OCI-LY1 (cell line): ENCODE data around the gene DHRS1.

Experiments
- H2AFZ ChIP-seq: fragments of 200-600 bp; sonication (generic), shearing (Covaris generic); 2 replicates; pipeline ENCODE4 v1.6.0; 2014; ENCODE audit warnings: antibody characterized with exemption, mild to moderate bottlenecking, low read length
- H3F3A ChIP-seq: fragments of 200-600 bp; sonication (generic), shearing (Covaris generic); 2 replicates; pipeline ENCODE4 v1.6.0; 2014; ENCODE audit warnings: mild to moderate bottlenecking, antibody characterized with exemption, low read length, moderate library complexity; ENCODE audit not compliant: insufficient read depth
- H3K27ac ChIP-seq: fragments of 200-600 bp; sonication (generic); 2 replicates; pipeline ENCODE4 v1.5.1; 2014; ENCODE audit warnings: low read length, mixed run types, mild to moderate bottlenecking, low read depth; ENCODE audit not compliant: poor library complexity, severe bottlenecking
- H3K27me3 ChIP-seq: fragments of 200-600 bp; sonication (generic); 2 replicates; pipeline ENCODE4 v1.6.0; 2014; ENCODE audit warnings: antibody characterized with exemption, mild to moderate bottlenecking, low read length, moderate library complexity; ENCODE audit not compliant: insufficient read depth
- H3K36me3 ChIP-seq: fragments of 200-600 bp; sonication (generic); 2 replicates; pipeline ENCODE4 v1.6.1; 2014; ENCODE audit warnings: mild to moderate bottlenecking, antibody characterized with exemption, low read length, moderate library complexity, mixed read lengths; ENCODE audit not compliant: insufficient read depth
- H3K4me1 ChIP-seq: fragments of 200-600 bp; sonication (generic); 2 replicates; pipeline ENCODE4 v1.5.1; 2014; ENCODE audit warnings: mild to moderate bottlenecking, low read length, moderate library complexity; ENCODE audit not compliant: insufficient read depth, severe bottlenecking
- H3K4me2 ChIP-seq: fragments of 200-600 bp; sonication (generic), shearing (Covaris generic); 2 replicates; pipeline ENCODE4 v1.6.1; 2014; ENCODE audit warnings: low read length
- H3K4me3 ChIP-seq: fragments of 200-600 bp; sonication (generic); 2 replicates; pipeline ENCODE4 v1.5.1; 2014; ENCODE audit warnings: low read length, low read depth, mild to moderate bottlenecking, mixed read lengths; ENCODE audit not compliant: poor library complexity, severe bottlenecking
- H3K79me2 ChIP-seq: fragments of 200-600 bp; shearing (Covaris generic); 2 replicates; pipeline ENCODE4 v1.6.1; 2016; ENCODE audit warnings: mixed run types, low read length, mixed read lengths; ENCODE audit not compliant: insufficient read depth
- H3K9ac ChIP-seq: fragments of 200-600 bp; sonication (generic), shearing (Covaris generic); 2 replicates; pipeline ENCODE4 v1.6.1; 2014; ENCODE audit warnings: mild to moderate bottlenecking, low read length, mixed read lengths
- H3K9me2 ChIP-seq: fragments of 200-600 bp; sonication (generic), shearing (Covaris generic); 2 replicates; pipeline ENCODE4 v1.6.1; 2014; ENCODE audit warnings: low read depth, mild to moderate bottlenecking, low read length, mixed read lengths
- H3K9me3 ChIP-seq: fragments of 200-600 bp; shearing (Covaris generic); 2 replicates; pipeline ENCODE4 v1.6.1; 2014; ENCODE audit warnings: low read length, mixed read lengths
- H4K20me1 ChIP-seq: fragments of 200-600 bp; sonication (generic), shearing (Covaris generic); 2 replicates; pipeline ENCODE4 v1.6.0; 2016; ENCODE audit warnings: mild to moderate bottlenecking, low read length; ENCODE audit not compliant: insufficient read depth
- CTCF ChIP-seq: fragments of 200-600 bp; sonication (generic), shearing (Covaris generic); IDR thresholded peaks from 2 replicates; pipeline ENCODE4 v1.5.1; 2017; ENCODE audit warnings: mild to moderate bottlenecking, antibody characterized with exemption, low read length, moderate library complexity, mixed read lengths
- EZH2 ChIP-seq: fragments of 200-600 bp; sonication (generic), shearing (Covaris generic); IDR thresholded peaks from 2 replicates; pipeline ENCODE4 v1.8.0; 2017; ENCODE audit warnings: borderline replicate concordance, mixed run types, mild to moderate bottlenecking, antibody characterized with exemption, low read length, moderate library complexity, mixed read lengths

Gene DHRS1

GRCh38 chr14:24324024-24324423, 24.4 kb upstream of the DHRS1 start:
- Histone ChIP-seq H3K4me3 (no peak overlapping the region), H3K9me3 (no peaks in the 10 kb centered on the region), H3K79me2 (no peaks in the 10 kb centered on the region), H3K27me3 (peaks cover 5% of the 10 kb centered on the region), H3K4me1 (peaks cover 1% of the 10 kb centered on the region), H3K36me3 (no peaks in the 10 kb centered on the region), H3K27ac (no peak overlapping the region), H3K9me2 (no peaks in the 10 kb centered on the region), H3F3A (no peaks in the 10 kb centered on the region), H3K4me2 (no peak overlapping the region), H4K20me1 (no peaks in the 10 kb centered on the region), H3K9ac (no peak overlapping the region), H2AFZ (no peak overlapping the region)
- TF ChIP-seq CTCF (no peak), EZH2 (no peak)

GRCh38 chr14:24323341-24323740, 23.8 kb upstream of the DHRS1 start:
- Histone ChIP-seq H3K27ac (no peak overlapping the region), H3K4me1 (peaks cover 3% of the 10 kb centered on the region), H3K36me3 (no peaks in the 10 kb centered on the region), H3K79me2 (no peaks in the 10 kb centered on the region), H4K20me1 (no peaks in the 10 kb centered on the region), H3F3A (no peaks in the 10 kb centered on the region), H3K9me2 (no peaks in the 10 kb centered on the region), H2AFZ (no peak overlapping the region), H3K27me3 (peaks cover 5% of the 10 kb centered on the region), H3K9me3 (no peaks in the 10 kb centered on the region), H3K4me2 (no peak overlapping the region), H3K9ac (no peak overlapping the region), H3K4me3 (no peak overlapping the region)
- TF ChIP-seq EZH2 (no peak), CTCF (no peak)

GRCh38 chr14:24322672-24323071, 23.1 kb upstream of the DHRS1 start:
- H3K4me3 ChIP-seq = no peak overlapping the region
- no peak overlapping the region for H3K27ac ChIP-seq
- peaks cover 5% of the 10 kb centered on the region for H3K27me3 ChIP-seq
- H3K9me2 ChIP-seq = no peaks in the 10 kb centered on the region
- peaks cover 3% of the 10 kb centered on the region for H3K4me1 ChIP-seq
- no peak overlapping the region for H2AFZ ChIP-seq
- H3F3A ChIP-seq = no peaks in the 10 kb centered on the region
- no peak for TF ChIP-seq CTCF
- H3K36me3 ChIP-seq = no peaks in the 10 kb centered on the region
- H3K9ac ChIP-seq = no peak overlapping the region
- H3K79me2 ChIP-seq = no peaks in the 10 kb centered on the region
- no peak overlapping the region for H3K4me2 ChIP-seq
- H3K9me3 ChIP-seq = no peaks in the 10 kb centered on the region
- H4K20me1 ChIP-seq = no peaks in the 10 kb centered on the region
